Measurements from ENCODE around the gene RASSF3.

DNA sequence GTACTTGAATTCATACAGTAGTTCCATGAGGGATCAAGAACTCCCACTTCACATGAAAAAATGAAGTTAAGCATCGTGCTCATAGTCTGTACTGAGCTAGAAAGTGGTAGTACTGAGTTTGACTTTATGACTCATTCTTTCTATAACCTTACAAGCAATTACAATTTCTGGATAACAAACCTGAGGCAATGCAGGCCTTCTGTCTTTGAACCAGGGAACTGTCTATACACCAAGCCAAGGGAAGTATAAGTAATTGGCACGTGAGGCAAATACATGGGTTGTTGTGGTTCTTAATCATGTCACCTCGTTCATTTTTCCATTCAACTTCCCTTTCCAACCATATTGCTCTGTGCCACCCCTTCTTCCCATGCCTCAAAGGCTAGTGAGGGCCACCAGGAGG lies 132.1 kb downstream of the RASSF3 start:
- TF ChIP-seq POLR2A (IDR thresholded peaks at IDR 0.05) (no peak), POLR2AphosphoS5 (IDR thresholded peaks at IDR 0.05) (no peak)
- TF ChIP-seq, protein P1, sequence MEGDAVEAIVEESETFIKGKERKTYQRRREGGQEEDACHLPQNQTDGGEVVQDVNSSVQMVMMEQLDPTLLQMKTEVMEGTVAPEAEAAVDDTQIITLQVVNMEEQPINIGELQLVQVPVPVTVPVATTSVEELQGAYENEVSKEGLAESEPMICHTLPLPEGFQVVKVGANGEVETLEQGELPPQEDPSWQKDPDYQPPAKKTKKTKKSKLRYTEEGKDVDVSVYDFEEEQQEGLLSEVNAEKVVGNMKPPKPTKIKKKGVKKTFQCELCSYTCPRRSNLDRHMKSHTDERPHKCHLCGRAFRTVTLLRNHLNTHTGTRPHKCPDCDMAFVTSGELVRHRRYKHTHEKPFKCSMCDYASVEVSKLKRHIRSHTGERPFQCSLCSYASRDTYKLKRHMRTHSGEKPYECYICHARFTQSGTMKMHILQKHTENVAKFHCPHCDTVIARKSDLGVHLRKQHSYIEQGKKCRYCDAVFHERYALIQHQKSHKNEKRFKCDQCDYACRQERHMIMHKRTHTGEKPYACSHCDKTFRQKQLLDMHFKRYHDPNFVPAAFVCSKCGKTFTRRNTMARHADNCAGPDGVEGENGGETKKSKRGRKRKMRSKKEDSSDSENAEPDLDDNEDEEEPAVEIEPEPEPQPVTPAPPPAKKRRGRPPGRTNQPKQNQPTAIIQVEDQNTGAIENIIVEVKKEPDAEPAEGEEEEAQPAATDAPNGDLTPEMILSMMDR (IDR thresholded peaks at IDR 0.05) = no peak
